ENCODE measurements around the gene RPGRIP1L. TPM values are rescaled to one million over a fixed set of nuclear protein-coding genes. Genes with fewer than 3 reads are reported as not detected.
A peak's percentile ranks its signal among the peaks of the same experiment; 100 is the strongest.

RPGRIP1L gene
- total RNA-seq, 3 donors from 2014 or later = 3.2 to 7.5 (median 7.5) TPM

GRCh38 chr16:53678155-53678554, 25.5 kb downstream of the RPGRIP1L start:
- Histone ChIP-seq H3K4me1 (no peaks in the 10 kb centered on the region), H3K9me3 (no peaks in the 10 kb centered on the region), H3K27ac (no peak overlapping the region), H3K27me3 (no peaks in the 10 kb centered on the region), H3K36me3 (no peaks in the 10 kb centered on the region), H3K4me3 (no peak overlapping the region)
- intact Hi-C loops (cut with DNase I; ENCODE audit: low total_unique reads) = no loop called here
- no peak for DNase-seq (ENCODE audit: low spot score in 2 of 2)
- TF ChIP-seq, protein P1, sequence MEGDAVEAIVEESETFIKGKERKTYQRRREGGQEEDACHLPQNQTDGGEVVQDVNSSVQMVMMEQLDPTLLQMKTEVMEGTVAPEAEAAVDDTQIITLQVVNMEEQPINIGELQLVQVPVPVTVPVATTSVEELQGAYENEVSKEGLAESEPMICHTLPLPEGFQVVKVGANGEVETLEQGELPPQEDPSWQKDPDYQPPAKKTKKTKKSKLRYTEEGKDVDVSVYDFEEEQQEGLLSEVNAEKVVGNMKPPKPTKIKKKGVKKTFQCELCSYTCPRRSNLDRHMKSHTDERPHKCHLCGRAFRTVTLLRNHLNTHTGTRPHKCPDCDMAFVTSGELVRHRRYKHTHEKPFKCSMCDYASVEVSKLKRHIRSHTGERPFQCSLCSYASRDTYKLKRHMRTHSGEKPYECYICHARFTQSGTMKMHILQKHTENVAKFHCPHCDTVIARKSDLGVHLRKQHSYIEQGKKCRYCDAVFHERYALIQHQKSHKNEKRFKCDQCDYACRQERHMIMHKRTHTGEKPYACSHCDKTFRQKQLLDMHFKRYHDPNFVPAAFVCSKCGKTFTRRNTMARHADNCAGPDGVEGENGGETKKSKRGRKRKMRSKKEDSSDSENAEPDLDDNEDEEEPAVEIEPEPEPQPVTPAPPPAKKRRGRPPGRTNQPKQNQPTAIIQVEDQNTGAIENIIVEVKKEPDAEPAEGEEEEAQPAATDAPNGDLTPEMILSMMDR (IDR thresholded peaks at IDR 0.05) = no peak
- TF ChIP-seq POLR2A (IDR thresholded peaks at IDR 0.05) (no peak), POLR2AphosphoS5 (IDR thresholded peaks at IDR 0.05) (no peak)

DNA sequence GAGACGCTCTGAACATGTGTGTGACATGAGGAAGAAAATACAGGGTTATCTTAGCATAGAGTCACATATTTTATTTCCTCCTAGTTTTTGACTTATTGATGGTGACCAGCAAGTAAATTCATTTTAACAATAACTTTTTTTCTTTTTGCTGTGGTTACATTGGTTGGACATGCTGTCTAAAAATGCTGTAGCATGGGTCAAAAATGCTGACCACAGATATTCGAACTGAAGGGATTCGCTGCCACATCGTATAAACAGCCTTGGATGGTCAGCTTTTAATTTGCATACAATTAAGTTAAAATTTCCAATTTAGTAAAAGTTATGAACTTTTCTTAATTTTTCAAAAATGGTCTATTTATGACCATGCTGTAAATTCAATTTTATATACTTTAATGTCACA, 30.5 kb downstream of the RPGRIP1L start:
- no peak for DNase-seq (ENCODE audit: low spot score in 2 of 2)
- no peaks in the 10 kb centered on the region for H3K4me1 ChIP-seq
- no peak for TF ChIP-seq POLR2AphosphoS5 (IDR thresholded peaks at IDR 0.05)
- no peak for TF ChIP-seq POLR2A (IDR thresholded peaks at IDR 0.05)
- TF ChIP-seq, protein P1 (IDR thresholded peaks at IDR 0.05) = no peak
- H3K36me3 ChIP-seq = no peaks in the 10 kb centered on the region
- no peaks in the 10 kb centered on the region for H3K27me3 ChIP-seq
- H3K27ac ChIP-seq = no peak overlapping the region
- H3K4me3 ChIP-seq = no peak overlapping the region
- intact Hi-C loops (cut with DNase I; ENCODE audit: low total_unique reads) = no loop called here
- H3K9me3 ChIP-seq = no peaks in the 10 kb centered on the region

DNA sequence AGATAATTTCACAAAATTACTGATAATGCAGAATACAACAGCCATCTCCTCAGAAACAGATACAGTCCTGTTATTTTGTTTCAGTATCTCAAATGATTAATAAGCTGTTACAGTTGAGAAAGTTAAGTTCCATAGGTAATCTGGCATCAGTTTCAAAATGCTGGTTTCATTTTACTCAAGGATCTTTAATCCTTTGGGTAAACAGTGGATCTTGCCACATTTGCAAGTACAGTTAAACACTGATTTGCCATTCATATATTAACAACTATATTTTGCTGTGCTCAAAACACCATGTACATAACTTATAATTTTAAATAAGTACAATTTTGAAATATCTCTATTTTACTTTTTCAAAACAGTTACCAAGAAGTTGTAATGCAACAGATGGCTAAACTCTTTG, 31.2 kb downstream of the RPGRIP1L start:
- H3K4me3 ChIP-seq = peak overlapping the region in 1 of 3 donors; percentile 3
- H3K9me3 ChIP-seq = no peaks in the 10 kb centered on the region
- no peak for DNase-seq (ENCODE audit: low spot score in 2 of 2)
- H3K27me3 ChIP-seq = no peaks in the 10 kb centered on the region
- no peak overlapping the region for H3K27ac ChIP-seq
- TF ChIP-seq, protein P1 (IDR thresholded peaks at IDR 0.05) = no peak
- TF ChIP-seq POLR2AphosphoS5 (IDR thresholded peaks at IDR 0.05) = no peak
- no peak for TF ChIP-seq POLR2A (IDR thresholded peaks at IDR 0.05)
- H3K4me1 ChIP-seq = no peaks in the 10 kb centered on the region
- H3K36me3 ChIP-seq = no peaks in the 10 kb centered on the region
- intact Hi-C loops (cut with DNase I; ENCODE audit: low total_unique reads) = no loop called here

GRCh38 chr16:53668869-53669268, 34.8 kb downstream of the RPGRIP1L start:
- Histone ChIP-seq H3K4me1 (no peaks in the 10 kb centered on the region), H3K27ac (no peak overlapping the region), H3K36me3 (no peaks in the 10 kb centered on the region), H3K27me3 (no peaks in the 10 kb centered on the region), H3K9me3 (no peaks in the 10 kb centered on the region), H3K4me3 (no peak overlapping the region)
- TF ChIP-seq POLR2AphosphoS5 (IDR thresholded peaks at IDR 0.05) (no peak), POLR2A (IDR thresholded peaks at IDR 0.05) (no peak)
- TF ChIP-seq, protein P1 (IDR thresholded peaks at IDR 0.05) = no peak
- DNase-seq (ENCODE audit: low spot score in 2 of 2) = no peak
- intact Hi-C loops (cut with DNase I; ENCODE audit: low total_unique reads) = no loop called here

GRCh38 chr16:53666786-53667415, 36.8 kb downstream of the RPGRIP1L start:
- Histone ChIP-seq H3K9me3 (no peaks in the 10 kb centered on the region), H3K27ac (no peak overlapping the region), H3K36me3 (no peaks in the 10 kb centered on the region), H3K4me1 (no peaks in the 10 kb centered on the region), H3K27me3 (no peaks in the 10 kb centered on the region), H3K4me3 (no peak overlapping the region)
- TF ChIP-seq POLR2AphosphoS5 (IDR thresholded peaks at IDR 0.05) (no peak), POLR2A (IDR thresholded peaks at IDR 0.05) (no peak)
- TF ChIP-seq, protein P1 (IDR thresholded peaks at IDR 0.05) = no peak
- intact Hi-C loops (cut with DNase I; ENCODE audit: low total_unique reads) = no loop called here
- no peak for DNase-seq (ENCODE audit: low spot score in 2 of 2)
